NCI-H526 (cell line): ENCODE results near the gene TCFL5.
A peak's percentile ranks its signal among the peaks of the same experiment; 100 is the strongest.

ENCODE experiments used
- DNase-seq, 2 experiments: peaks; one replicate each; lab custom pipeline; 2025; lab: John Stamatoyannopoulos, UW

The TCFL5 gene

DNA sequence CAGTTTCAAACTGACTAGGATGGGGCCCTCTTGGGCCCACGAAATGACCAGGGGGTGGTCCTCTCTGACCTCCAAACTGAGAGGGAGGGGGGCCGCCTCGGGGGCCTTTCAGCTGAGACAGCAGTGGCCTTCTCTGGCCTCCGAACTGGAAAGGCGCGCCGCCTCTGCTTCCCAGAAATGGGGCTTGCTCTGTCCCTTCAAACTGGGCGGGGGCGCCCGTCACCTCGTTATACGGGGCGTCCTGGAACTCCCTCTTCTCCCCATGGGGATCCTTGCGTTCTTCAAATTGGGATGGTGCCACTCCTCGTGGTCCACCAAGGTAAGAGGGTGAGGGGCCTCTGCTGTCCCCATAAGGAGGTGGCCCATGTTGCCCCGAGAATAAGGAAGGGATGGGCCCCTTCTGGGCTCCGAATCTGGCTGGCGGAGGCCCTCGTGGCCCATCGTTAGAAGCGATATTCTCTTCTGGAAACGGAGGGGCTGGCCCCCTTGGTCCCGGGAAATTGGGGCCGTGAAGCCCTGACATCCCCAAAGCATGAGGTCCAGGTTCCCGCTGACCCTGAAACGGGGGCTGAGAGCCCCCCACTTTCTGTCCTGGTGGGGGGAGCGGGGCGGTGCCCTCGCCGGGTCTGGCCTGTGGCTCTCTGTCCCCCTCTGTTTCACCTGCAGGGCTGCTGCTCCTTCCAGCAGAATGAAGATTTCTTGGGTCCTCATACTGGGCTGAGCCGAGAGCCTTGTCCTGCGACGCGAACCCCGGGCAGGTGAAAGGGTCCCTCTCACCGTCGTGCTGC, 18.7 kb upstream of the TCFL5 start:
- DNase-seq, result no peak

DNA sequence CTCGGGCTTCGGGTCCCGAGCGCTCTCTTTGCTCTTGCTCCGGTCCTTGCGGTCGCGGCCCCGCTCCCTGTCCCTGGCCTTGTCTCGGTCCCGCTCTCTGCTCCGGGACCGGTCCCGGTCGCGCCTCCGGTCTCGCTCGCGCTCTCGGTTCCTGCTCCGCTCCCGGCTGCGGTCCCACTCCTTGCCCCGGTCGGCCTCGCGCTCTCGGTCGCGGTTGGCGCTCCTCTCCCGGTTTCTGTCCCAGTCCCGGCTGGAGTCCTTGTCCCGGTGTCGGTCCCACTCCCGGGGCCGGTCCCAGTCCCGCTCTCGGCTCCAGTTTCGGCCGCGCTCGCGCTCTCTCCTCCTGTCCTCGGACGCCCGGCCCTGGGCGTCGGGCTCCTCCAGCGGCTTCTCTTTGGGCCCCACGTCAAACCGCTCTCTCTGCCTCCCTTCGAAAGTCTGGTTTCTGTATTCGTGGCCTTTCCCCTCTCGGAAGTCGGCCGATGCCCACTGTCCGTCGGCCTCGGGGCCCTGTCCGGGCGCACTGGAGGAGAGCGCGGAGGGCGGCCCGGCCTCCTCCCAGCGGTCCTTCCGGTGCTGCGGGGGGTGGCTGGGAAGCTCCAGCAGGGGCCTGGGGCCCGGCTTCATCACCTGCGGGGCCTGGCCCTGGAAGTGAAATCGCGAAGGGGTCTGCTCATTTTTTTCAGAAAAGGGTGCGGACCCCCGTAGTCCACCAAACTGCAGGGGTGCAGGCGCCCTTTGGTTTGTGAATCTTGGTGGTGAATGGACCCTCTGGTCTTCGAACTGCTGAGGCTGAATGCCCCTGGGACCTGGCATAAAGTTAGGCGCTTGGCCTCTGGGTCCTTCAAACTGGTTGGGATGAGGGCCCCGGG, 17.9 kb upstream of the TCFL5 start:
- no peak for DNase-seq

DNA sequence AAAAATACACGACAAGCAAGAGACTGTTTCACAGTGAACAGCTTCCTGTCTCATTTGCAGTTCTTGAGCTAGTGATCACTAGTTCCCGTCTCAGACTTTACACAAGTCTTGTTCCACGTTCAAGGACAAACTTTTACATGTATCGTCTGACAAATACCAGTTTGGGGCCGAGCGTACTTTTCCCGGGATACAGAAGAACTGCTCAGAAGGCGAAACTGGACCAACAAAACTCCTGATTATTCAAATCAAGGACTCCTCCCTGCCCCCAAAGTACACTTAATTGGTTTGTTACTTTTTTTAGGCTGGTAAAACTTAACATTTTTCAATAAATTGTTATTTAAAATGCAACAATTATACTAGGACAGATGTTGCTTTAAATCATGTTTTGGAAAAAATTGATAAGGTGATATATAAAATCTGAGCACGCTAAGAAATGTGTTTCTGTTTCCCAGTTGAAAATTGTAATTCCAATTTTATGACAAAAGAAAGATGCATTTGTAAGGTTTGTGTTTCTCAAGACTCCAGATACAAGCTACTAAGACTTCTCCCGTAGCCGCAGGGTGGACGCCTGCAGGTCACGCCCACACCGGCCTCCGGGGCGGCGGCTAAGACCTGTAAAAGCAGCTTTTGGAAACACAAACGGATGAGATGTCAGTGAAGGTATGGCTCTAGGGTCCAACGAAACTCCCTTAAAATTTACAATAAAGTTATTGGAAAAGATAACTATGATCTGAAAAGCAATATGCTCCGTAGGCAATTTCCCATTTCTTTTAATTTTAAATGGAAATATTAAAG, 16.8 kb upstream of the TCFL5 start:
- no peak for DNase-seq

DNA sequence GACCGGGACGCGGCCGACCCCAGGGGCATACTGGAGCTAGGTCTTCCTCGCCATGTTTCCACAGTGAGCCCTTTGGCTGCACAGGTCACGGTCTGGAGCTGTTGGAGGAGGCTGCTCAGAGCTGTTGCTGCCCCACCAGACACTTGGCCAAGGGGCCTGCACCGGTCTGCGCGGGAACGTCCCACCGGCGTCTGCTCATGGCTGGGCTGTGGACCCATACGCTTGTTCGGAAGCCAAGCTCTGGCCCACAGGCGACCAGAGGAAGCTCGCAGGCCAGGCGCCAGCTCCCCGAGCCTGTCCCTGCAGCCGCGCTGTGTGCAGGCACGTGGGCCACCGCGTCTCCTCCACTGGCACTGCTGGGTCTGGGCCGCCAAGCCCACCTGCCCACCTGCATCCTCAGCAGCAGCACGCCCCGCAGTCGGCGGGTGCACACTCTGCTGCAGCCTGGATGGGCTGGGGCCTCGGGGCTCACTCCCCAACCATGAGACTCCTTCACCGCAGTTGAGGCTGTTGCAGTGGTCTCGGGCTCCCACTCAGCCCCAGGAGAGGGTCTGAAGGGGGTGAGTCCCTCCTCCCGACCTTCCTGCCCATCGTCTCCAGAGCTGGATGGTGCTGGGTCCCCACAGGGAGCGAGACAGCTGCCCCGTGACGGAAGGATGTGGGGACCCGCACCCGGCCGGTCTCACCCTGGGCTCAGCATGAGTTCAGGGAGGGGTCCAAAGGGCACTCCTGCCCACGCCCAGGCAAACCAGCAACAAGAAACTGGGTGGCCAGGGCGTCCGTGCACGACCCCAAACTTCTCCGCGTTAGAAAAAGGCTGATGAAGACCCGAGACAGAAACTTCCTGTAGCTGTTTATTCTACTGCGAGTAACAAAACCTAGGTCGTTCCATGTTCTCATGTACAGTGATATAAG, 15.5 kb upstream of the TCFL5 start:
- no peak for DNase-seq

DNA sequence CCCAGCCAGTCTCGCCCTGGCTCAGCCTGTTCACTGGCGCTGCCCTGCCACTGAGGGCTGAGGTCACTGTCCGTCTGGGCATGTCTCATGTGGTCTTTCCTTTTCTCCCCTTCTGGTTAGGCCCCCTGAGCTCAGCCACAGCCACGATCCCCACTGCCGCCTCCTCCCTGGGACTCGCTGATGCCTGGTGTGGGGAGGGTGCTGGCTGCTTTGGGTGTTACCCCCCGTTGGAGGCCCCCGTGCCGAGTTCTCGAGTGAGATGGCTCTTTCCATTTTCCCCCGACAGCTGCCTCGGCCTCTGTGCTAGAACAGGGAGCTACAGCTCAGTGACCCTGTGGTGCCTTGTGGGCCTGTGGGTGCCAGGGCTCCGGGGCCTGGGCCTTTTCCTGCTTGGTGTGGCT, 14.9 kb upstream of the TCFL5 start:
- DNase-seq, result no peak

DNA sequence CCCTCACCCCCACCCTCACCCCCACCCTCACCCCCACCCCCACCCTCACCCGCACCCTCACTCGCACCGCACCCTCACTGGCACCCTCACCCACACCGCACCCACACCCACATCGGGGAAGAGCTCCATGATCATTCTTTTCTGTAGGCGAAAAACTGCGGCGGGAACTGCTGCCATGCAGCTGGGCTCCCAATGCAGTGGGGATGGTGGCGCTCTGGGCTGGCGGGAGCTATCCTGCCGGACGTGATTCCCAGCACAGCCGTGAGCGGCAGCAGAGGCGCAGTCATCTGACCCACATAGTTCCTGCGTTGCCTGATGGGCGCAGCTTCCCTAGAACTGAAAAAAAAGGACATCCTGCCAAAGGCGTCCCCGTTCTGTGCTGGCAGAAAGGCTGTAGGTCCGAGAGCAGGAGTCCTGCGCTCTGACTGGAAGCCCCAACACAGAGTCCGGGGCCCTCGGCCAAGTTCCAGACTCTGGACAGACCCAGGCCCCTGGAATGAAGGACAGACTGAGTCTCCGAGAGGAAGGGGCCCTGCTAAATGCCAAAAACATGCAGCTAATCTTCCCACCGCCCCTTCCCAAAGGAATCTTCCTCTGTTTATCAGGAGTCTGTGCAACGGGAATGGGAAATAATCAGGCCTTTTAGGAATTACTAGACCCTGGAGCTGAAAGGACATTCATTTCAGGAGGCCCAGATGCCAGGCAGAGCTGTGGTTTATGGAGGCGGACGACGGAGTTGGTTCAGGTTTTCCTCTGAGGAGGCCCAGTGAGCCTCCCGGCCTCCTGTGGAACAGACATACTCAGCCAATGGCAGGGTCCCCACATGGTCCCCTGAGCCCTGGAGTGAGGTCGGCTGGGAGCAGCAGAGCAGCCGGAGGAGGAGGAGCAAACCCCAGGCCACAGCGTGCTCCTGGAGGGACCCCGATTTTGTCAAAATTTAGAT, 14.1 kb upstream of the TCFL5 start:
- DNase-seq, result peak; percentile 79 to 95

DNA sequence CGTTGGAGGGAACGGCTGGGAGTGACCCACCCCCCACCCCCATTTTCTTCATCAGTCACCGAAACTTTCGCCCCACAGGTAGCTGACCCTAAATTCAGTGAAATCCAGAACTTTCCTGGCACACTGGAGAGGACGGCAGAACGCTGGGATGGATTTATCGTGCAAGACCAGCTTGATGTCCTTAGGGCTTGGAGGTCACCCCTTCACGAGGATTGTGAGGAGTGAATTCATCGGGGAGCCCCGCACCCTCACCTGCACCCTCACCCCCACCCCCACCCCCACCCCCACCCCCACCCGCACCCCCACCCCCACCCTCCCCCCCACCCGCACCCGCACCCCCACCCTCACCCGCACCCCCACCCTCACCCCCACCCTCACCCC, 13.3 kb upstream of the TCFL5 start:
- DNase-seq, result no peak

DNA sequence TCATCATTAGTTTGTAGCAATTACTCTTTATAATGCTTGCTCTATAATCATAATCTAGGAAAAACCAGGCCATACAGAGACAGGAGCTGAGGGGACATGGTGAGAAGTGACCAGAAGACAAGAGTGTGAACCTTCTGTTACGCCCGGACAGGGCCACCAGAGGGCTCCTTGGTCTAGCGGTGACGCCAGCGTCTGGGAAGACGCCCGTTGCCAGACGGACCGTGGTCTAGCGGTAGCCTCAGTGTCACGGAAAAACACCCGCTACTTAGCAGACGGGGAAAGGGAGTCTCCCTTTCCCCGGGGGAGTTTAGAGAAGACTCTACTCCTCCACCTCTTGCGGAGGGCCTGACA, 12.0 kb upstream of the TCFL5 start:
- peak in 1 of 2 experiments; percentile 55 for DNase-seq

DNA sequence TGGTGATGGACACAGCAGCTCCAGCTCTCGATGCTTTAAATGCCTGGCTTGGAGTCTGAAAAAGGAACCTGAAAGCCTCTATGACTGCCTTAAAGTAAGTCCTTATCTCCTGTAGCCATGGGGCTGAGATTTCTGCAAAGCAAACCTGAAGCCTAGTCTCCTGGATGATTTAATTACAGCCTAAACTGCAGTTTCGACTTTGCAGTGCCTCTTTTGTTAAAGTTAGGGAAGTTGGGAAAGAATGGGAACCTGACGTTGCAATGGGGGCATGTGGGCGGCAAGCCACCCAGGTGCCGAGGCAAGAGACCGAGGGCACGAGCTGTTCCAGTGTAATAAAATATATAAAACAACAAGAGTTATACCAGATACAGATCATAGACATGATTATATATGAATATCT, 11.7 kb upstream of the TCFL5 start:
- DNase-seq, result no peak

DNA sequence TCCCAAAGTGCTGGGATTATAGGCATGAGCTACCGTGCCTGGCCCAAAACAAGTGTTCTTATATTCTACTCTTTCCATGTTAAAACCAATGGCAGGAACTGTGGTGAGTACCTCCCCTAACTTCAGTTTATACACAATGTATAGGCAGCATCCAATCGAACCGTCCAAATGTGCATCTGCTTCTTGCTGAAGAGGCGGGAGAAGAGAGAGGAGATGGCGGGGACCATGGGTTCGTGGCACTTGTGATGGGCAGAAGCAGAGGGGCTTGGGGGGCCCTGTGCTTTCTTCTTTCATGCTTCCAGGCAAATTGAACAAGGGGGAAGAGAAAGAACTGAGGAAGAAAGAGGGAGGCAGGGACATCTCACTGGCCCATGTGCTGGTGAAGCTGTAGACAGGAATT, 11.2 kb upstream of the TCFL5 start:
- no peak for DNase-seq

DNA sequence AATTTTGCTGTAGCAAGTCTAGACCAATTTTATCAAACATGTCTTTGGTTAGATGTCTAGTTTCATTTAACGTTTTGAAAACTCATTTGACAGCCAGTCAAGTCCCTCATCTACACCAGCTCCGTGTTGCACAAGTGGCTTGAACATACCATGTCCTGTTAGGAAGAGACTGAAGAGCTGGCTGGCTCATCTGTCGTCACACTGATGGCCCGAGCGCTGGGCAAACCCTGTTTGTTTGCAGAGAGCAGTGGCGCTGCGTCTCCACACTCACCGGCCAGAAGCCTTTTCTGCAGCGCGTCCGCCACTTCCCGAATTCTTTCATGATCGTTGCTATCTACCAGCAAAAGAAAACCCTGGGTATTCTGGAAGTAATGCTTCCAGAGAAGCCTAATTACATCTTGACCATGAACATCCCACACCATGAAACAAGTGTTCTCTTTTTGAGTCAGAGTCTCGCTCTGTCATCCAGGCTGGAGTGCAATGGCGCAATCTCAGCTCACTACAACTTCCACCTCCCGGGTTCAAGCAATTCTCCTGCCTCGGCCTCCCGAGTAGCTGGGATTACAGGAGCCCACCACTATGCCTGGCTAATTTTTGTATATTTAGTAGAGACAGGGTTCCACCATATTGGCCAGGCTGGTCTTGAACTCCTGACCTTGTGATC, 10.7 kb upstream of the TCFL5 start:
- DNase-seq, result no peak

DNA sequence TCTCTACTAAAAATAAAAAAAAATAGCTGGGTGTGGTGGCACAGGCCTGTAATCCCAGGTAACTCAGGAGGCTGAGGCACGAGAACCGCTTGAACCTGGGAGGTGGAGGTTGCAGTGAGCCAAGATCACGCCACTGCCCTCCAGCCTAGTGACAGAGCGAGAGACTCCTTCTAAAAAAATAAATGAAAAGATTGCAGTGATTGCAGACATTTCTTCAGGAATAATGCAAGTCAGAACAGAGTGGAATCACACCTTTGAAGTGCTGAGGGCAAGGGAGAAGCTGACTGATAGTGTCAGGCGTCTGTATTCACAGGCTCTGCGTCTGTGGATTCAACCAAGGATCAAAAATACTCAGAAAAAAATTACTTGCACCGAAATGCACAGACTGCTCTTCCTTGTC, 2.6 kb upstream of the TCFL5 start:
- DNase-seq, result no peak

DNA sequence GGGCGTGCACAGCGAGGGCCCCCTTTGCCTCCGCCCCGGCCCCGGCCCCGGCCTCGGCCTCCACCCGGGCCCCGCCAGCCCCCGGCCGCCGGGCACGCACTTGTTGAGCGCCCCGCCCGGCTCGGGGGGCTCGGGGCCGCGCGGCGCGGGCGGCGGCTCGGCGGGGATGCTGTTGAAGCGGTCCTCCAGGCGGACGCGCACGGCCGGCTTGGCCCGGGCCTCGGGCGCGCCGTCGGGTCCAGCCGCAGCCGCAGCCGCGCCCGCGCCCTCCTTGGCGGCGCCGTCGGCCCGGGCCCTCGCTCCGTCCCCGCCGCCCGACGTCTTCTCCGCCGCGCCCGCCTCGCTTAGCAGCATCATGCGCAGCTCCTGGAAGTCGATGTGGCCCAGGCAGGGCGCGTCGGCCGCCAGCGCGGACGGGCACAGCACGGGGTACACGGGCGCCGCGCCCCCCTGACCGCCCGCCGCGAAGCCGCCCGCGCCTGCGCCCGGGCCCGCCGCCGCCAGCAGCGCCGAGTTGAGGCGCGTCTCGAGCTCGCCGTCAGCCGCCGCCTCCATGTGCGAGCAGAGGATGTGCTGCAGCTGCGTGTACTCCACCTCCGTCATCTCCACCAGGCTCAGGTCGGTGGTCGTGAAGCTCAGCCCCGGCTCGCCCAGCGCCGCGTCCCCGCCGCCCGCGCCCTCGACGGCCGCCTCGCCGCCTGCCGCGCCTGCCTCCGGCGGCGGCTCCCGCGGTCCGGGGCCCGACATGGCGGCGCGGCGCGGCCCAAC, 514 bp downstream of the TCFL5 start:
- peak in 1 of 2 experiments; percentile 74 for DNase-seq

DNA sequence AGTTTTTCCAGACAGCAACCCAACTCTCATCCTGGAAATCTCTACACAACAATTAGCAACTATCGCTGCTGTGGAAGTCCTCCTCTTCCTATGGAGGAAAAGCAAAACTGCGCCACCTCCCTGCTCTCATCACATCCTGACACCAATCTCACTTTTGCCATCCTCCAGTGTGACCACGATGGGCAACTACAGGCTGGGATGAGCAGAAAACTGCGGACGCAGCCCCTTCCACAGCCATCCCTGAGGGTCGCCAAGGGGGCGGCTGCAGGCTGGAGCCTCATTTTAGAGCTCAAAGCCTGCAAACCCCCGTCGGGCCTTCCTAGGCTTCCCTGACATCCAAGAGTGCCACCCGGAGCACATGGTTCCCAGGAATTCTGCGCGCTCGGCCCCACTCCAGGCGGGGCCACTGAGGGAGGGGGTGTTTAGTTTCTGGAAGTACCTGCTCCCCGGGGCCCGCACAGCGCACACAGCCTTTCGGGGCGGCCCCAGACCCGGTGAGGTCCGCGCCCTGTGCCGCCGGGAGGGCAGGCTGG, 1.2 kb downstream of the TCFL5 start:
- peak; percentile 30 to 62 for DNase-seq

DNA sequence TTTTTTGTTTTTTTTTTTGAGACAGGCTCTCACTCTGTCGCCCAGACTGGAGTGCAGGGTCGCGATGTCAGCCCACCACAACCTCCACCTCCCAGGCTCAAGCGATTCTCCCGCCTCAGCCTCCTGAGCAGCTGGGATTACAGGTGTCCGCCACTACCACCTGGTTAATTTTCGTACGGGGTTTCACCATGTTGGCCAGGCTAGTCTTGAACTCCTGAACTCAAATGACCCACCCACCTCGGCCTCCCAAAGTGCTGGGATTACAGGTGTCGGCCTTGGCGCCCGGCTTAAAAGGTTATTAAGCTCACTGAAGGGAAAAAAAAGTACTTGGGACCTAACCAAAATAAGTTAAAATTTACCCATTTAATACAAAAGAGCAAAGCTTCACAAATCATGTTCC, 1.9 kb downstream of the TCFL5 start:
- DNase-seq, result no peak

DNA sequence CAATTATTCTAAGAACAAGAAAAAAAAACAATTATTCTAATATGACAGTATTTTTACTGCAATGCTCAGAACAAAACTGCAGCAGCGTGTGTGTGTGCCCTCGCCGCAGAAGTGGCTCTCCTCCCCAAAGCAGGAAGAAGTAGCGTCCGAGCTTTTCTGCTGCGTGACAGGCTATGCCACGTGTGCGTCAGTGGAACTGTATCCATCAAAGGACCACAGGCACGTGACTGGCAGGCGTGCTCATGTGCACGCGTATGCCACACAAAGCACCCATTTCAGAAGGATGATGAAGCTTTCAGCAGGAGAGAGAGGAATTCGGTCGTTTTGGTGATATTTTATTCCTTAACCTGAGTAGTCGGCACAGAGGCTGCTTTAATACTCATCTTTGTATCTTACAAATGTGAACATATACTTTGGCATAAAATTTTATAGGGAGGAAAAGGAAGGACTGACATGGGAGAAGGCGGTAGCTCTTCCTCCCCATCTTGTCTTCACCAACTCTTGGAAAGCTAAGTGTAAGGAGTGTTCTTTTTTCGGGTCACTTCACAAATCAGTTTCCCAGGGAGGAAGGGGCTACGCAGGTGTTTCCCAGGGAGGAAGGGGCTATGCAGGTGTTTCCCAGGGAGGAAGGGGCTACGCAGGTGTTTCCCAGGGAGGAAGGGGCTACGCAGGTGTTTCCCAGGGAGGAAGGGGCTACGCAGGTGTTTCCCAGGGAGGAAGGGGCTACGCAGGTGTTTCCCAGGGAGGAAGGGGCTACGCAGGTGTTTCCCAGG, 3.4 kb downstream of the TCFL5 start:
- no peak for DNase-seq

DNA sequence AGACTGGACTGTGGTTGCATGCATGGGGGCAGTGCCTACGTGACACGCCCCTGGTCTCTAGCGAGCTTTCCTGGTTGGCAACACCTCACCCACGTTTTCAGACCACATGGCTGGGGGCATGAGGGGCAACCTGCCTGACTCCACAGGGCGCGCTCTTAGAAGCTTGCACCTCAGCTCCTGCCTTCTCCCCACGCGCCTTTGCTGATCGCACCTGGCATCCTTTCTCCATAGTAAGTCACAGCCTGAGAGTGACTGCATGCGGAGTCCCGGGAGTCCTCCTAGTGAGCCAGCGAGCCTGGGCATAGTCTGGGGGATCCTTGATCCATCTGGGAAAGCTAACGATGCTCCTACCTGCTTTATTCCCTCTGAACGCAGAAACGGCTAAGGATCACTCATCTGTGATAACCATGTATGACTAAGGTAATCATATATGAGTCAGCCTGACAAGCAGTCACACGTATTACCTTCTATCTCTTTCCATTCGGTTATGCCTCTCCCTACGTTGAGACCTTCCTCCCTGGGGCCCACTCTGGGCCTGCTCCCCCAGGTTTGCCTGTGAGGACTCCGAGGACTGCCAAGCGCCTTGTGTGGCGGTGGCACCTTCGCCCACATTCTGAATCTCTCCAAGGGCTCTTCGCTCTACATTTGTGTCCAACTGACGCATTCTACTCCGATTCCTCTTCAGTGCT, 4.5 kb downstream of the TCFL5 start:
- DNase-seq, result no peak
